Testis (tissue), 2 donors: Measurements from ENCODE around the gene EPB42.

Experiments
- POLR2A ChIP-seq: fragments of 450-650 bp; IDR thresholded peaks from one replicate; pipeline ENCODE4 v1.6.1; 2017; ENCODE audit warnings: antibody characterized with exemption, mild to moderate bottlenecking, moderate library complexity
- TF ChIP-seq, protein P1 (sequence below), 3 experiments: fragments of 450-650 bp in 2 of 3; fragments of 200-600 bp in 1 of 3; sonication (generic) in 1 of 3; IDR thresholded peaks; one replicate each; pipeline ENCODE4 v1.5.1; 2016 to 2019; ENCODE audit warnings: antibody characterized with exemption in 3 of 3, mild to moderate bottlenecking in 2 of 3, moderate library complexity in 1 of 3

DNA sequence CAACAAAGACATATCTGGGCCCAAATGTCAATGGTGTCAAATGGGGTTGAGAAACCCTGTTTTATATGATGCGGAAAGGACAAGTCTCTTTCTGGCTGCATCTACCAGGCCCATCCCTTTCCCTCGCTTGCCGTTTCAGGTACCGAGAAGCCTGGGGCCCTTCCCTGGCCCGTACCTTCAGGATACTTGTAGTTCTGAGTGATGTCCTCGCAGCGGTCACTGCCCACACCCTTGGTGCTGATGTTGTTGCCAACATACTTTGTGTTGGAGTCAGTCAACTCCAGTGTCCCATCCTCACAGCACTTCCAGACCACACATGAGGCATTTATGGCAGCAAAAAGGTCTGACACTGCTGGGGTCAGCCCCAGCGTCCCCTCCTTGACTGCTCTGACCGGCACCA, 13.8 kb downstream of the EPB42 start:
- TF ChIP-seq, protein P1, sequence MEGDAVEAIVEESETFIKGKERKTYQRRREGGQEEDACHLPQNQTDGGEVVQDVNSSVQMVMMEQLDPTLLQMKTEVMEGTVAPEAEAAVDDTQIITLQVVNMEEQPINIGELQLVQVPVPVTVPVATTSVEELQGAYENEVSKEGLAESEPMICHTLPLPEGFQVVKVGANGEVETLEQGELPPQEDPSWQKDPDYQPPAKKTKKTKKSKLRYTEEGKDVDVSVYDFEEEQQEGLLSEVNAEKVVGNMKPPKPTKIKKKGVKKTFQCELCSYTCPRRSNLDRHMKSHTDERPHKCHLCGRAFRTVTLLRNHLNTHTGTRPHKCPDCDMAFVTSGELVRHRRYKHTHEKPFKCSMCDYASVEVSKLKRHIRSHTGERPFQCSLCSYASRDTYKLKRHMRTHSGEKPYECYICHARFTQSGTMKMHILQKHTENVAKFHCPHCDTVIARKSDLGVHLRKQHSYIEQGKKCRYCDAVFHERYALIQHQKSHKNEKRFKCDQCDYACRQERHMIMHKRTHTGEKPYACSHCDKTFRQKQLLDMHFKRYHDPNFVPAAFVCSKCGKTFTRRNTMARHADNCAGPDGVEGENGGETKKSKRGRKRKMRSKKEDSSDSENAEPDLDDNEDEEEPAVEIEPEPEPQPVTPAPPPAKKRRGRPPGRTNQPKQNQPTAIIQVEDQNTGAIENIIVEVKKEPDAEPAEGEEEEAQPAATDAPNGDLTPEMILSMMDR (IDR thresholded peaks at IDR 0.05): no peak
- TF ChIP-seq POLR2A: no peak
